Mucosa of stomach (tissue), 1 donor: ENCODE results near the gene SH2D3A.

Source experiments
- H3K27me3 ChIP-seq: one replicate; pipeline ENCODE4 v1.7.0; 2013; ENCODE audit warnings: mild to moderate bottlenecking, low read length; ENCODE audit not compliant: control insufficient read depth, insufficient read depth
- H3K36me3 ChIP-seq: one replicate; pipeline ENCODE4 v1.7.0; 2013; ENCODE audit warnings: low read length; ENCODE audit not compliant: control insufficient read depth, insufficient read depth
- H3K4me1 ChIP-seq: one replicate; pipeline ENCODE4 v1.7.0; 2013; ENCODE audit warnings: mild to moderate bottlenecking, low read length; ENCODE audit not compliant: control insufficient read depth, insufficient read depth
- H3K4me3 ChIP-seq: one replicate; pipeline ENCODE4 v1.7.0; 2013; ENCODE audit warnings: low read length
- H3K9ac ChIP-seq: one replicate; pipeline ENCODE4 v1.7.0; 2013; ENCODE audit warnings: mild to moderate bottlenecking, low read length, moderate library complexity
- H3K9me3 ChIP-seq: one replicate; pipeline ENCODE4 v1.7.0; 2013; ENCODE audit warnings: mild to moderate bottlenecking, low read length, moderate library complexity; ENCODE audit not compliant: control insufficient read depth
- donor health status: Pancreatic carcinoma.

SH2D3A gene

DNA sequence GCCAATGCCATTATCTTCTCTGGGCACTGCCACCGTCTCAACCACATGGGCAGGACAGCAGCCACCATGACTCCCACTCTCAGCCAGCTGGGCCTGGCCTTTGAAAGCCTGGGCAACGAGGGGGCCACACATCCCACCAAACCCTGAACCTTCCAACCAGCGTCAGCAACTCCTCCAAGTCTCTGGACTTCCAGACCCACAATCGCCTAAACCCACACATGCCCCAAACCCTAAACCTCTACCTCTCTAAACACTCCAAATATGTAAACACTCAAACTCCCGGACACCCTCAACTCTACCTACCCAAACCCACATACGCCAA lies 47.7 kb downstream of the SH2D3A start:
- no peak overlapping the region for H3K4me3 ChIP-seq
- H3K9ac ChIP-seq: no peak overlapping the region
- no peaks in the 10 kb centered on the region for H3K36me3 ChIP-seq
- no peaks in the 10 kb centered on the region for H3K9me3 ChIP-seq
- H3K27me3 ChIP-seq: no peaks in the 10 kb centered on the region
- H3K4me1 ChIP-seq: no peaks in the 10 kb centered on the region

DNA sequence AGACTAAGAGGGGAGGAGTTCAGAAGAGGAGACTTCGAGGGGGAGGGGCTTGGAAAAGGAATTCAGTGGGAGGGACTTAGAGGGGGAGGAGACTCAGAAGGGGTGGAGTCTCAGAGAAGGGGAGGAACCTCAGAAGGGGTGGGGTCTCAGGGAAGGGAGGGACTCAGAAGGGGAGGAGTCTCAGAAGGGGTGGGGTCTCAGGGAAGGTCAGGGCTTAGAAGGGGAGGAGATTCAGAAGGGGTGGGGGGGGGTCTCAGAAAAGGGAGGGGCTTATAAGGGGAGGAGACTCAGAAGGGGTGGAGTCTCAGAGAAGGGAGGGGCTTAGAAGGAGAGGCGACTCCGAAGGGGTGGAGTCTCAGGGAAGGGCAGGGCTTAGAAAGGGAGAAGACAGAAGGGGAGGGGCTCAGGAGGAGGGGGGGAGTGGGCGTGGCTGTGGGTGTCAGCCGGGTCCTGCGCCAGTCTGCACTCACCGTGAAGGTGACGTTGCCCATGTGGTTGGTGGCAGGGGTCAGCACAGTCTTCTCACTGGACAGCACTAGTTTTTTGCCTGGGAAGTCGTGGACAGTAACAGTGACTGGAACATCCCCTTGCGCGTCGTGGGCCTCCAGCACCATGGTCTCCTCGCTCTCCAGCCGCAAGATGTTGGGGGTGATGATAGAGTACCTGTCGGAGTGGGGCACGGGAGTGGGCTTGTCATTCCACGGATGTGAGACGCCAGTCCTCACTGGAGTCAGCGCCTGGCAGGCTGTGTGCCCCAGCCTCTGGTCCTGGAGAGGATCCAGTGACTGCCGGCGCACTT lies 48.3 kb downstream of the SH2D3A start:
- no peaks in the 10 kb centered on the region for H3K9me3 ChIP-seq
- H3K9ac ChIP-seq: no peak overlapping the region
- no peaks in the 10 kb centered on the region for H3K36me3 ChIP-seq
- no peak overlapping the region for H3K4me3 ChIP-seq
- no peaks in the 10 kb centered on the region for H3K27me3 ChIP-seq
- H3K4me1 ChIP-seq: no peaks in the 10 kb centered on the region

DNA sequence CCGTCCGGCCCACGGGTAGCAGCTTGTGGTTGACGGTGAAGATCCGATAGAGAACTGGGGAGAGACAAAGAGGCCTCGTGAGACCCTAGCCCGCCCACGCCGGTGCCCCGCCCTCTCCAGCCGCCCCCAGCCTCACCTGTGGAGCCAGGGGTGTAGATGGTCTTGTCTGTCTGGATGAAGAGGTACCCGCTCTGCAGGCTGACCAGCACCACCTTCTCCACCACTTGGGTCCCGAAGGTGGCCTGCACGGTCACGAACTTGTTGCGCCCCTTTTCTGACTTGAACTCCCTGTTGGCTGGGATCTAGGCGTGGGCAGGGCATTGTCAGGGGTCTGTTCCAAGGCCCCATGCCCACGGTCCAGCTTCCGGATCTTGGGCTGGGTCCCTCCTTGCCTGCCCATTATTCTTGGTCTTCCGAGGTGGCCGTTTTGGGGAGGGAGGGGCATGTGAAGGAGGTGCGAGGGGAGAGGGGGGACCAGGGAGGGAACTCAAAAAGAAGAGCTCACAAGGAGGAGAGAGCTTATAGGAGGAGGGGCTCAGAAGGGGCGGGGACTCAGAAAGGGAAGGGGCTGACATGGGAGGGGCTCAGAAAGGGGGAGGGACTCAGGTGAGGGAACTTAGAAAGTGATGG lies 49.0 kb downstream of the SH2D3A start:
- H3K4me1 ChIP-seq: no peaks in the 10 kb centered on the region

DNA sequence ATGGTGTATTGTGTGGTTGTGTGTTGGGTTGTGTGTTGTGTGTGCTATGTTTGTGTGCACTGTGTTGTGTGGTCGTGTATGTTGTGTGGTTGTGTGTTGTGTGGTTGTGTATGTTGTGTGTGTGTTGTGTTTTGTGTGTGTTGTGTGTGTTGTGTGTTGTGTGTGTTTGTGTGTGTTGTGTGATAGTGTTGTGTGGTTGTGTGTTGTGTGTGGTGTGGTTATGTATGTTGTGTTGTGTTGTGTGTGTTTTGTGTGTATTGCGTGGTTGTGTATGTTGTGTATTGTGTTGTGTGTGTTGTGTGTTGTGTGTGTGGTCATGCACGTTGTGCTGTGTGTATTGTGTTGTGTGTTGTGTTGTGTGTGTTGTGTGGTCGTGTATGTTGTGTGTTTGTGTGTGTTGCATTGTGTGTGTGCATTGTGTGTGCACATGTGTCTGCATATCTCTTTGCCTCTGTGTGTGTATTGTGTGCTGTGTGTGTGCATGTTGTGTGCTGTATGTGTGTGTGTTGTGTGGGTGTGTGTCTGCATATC lies 49.7 kb downstream of the SH2D3A start:
- H3K36me3 ChIP-seq: no peaks in the 10 kb centered on the region
- no peaks in the 10 kb centered on the region for H3K4me1 ChIP-seq
- no peaks in the 10 kb centered on the region for H3K27me3 ChIP-seq
- H3K9ac ChIP-seq: no peak overlapping the region
- H3K9me3 ChIP-seq: no peaks in the 10 kb centered on the region
- no peak overlapping the region for H3K4me3 ChIP-seq

More for the DNA sequence above, 49.0 kb downstream of the SH2D3A start:
- H3K27me3 ChIP-seq: no peaks in the 10 kb centered on the region
- no peak overlapping the region for H3K4me3 ChIP-seq
- no peak overlapping the region for H3K9ac ChIP-seq
- H3K36me3 ChIP-seq: no peaks in the 10 kb centered on the region
- no peaks in the 10 kb centered on the region for H3K9me3 ChIP-seq

- no peaks in the 10 kb centered on the region for H3K27me3 ChIP-seq
Measured at GRCh38 chr19:6717036-6717435, 50.2 kb downstream of the SH2D3A start.

GRCh38 chr19:6716610-6716970 lies 50.6 kb downstream of the SH2D3A start:
- Histone ChIP-seq H3K4me3 (no peak overlapping the region), H3K27me3 (no peaks in the 10 kb centered on the region), H3K36me3 (no peaks in the 10 kb centered on the region), H3K9ac (no peak overlapping the region), H3K9me3 (no peaks in the 10 kb centered on the region), H3K4me1 (no peaks in the 10 kb centered on the region)

More at GRCh38 chr19:6717036-6717435, 50.2 kb downstream of the SH2D3A start:
- H3K36me3 ChIP-seq: no peaks in the 10 kb centered on the region
- H3K9me3 ChIP-seq: no peaks in the 10 kb centered on the region
- no peak overlapping the region for H3K9ac ChIP-seq
- H3K4me3 ChIP-seq: no peak overlapping the region
- no peaks in the 10 kb centered on the region for H3K4me1 ChIP-seq

DNA sequence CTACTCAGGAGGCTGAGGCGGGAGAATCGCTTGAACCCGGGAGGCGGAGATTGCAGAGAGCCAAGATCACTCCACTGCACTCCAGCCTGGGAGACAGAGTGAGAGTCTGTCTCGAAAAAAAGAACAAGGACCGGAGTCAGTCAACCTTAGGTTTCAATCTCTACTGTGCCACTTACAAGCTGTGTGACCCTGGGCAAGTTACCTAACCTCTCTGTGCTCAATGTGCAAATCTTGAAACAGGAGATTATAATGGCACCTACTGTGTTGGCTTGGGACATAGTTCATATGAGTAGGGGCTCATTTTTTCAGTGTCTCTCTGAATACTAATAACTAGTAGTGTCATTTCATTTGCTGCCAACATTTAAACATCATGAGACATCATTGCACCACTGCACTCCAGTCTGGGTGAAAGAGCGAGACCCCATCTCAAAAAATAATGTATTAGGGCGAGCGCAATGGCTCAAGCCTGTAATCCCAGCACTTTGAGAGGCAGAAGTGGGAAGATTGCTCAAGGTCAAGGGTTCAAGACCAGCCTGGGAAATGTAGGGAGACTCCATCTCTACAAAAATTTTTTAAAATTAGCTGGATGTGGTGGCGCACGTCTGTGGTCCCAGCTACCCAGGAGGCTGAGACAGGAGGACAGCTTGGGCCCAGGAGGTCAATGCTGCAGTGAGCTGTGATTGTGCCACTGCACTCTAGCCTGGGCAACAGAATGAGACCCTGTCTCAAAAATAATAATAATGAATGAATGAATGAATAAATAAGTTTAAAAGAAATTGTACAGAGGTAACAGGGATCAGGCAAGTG lies 52.3 kb downstream of the SH2D3A start:
- Histone ChIP-seq H3K27me3 (peaks cover 10% of the 10 kb centered on the region), H3K9me3 (no peaks in the 10 kb centered on the region), H3K4me3 (no peak overlapping the region), H3K9ac (no peak overlapping the region), H3K36me3 (no peaks in the 10 kb centered on the region), H3K4me1 (no peaks in the 10 kb centered on the region)

DNA sequence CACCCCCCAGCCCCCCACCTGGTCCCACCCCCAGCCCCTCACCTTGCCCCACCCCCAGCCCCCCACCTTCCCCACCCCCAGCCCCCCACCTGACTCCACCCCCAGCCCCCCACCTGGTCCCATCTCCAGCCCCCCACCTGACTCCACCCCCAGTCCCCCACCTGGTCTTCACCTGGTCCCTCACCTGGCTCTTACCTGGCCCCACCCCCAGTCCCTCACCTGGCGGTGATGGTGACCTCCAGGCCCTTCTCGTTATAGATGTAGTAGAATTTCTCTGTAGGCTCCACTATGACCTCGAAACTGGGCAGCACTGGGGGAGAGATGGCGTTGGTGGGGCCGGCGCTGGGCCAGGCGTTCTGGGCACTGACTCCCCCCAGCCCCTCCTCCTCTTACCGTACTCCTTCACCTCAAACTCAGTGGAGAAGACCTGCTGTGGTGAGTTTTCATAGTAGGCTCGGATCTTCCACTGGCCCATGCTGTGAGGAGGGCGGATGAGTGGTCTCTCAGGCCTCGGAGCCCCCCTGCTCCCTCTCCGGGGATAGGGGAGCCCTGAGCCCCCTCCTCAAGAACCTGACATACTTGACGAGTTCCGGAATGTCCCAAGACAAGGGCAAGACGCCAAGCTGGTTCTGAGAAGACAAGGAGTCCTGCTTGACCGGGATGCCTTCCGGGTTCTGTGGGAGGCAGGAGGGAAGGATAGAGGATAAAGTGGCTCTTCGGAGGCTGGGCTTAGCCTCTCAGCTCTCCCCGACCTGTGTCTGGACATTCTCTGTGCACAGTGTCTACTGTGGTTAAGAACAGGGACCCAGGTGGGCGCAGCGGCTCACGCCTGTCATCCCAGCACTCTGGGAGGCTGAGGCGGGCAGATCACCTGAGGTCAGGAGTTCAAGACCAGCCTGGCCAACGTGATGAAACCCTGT lies 53.2 kb downstream of the SH2D3A start:
- no peaks in the 10 kb centered on the region for H3K36me3 ChIP-seq
- peaks cover 10% of the 10 kb centered on the region for H3K27me3 ChIP-seq
- no peak overlapping the region for H3K9ac ChIP-seq
- no peaks in the 10 kb centered on the region for H3K9me3 ChIP-seq
- no peak overlapping the region for H3K4me3 ChIP-seq
- no peaks in the 10 kb centered on the region for H3K4me1 ChIP-seq

GRCh38 chr19:6712692-6713670 lies 54.3 kb downstream of the SH2D3A start:
- no peaks in the 10 kb centered on the region for H3K4me1 ChIP-seq
- H3K27me3 ChIP-seq: peaks cover 10% of the 10 kb centered on the region
- no peak overlapping the region for H3K9ac ChIP-seq
- no peak overlapping the region for H3K4me3 ChIP-seq
- H3K36me3 ChIP-seq: no peaks in the 10 kb centered on the region
- no peaks in the 10 kb centered on the region for H3K9me3 ChIP-seq

DNA sequence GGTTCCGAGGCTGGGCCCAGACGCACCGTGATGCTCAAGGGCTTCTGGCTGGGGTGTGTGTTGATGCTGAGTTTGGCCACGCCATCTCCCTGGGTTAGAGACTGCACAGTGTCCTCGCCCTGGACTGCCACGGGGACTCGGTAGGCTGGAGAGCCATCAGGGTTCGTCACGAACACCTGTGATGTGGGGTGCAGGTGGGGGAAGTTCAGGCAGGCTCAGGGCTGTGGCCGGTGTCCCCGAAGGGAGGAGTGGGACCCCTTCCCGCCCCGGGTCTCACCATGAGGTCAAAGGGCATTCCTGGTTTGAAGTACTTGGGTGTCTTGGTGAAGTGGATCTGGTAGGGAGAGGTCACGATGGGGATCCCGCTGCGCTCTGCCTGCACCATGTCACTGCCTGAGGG lies 55.0 kb downstream of the SH2D3A start:
- no peaks in the 10 kb centered on the region for H3K36me3 ChIP-seq
- no peak overlapping the region for H3K4me3 ChIP-seq
- H3K4me1 ChIP-seq: no peaks in the 10 kb centered on the region
- H3K27me3 ChIP-seq: peaks cover 10% of the 10 kb centered on the region
- no peak overlapping the region for H3K9ac ChIP-seq
- no peaks in the 10 kb centered on the region for H3K9me3 ChIP-seq
